SK-N-SH treated with all-trans-retinoic acid at 6 μM for 48 hours (cell line): ENCODE results near the gene OTUD5.

Experiments
- ATAC-seq: fragments of 200-7000 bp; cut with Tn5 transposase; 3 replicates; pipeline ENCODE4 v1.9.1; 2020; ENCODE audit warnings: mild to moderate bottlenecking, moderate library complexity
- ARNTL ChIP-seq: fragments of 450-650 bp; formaldehyde crosslinking; IDR thresholded peaks from 2 replicates; pipeline ENCODE4 v1.5.0; 2020; ENCODE audit warnings: low read depth, mild to moderate bottlenecking, moderate library complexity, borderline replicate concordance
- BACH2 ChIP-seq: fragments of 250-450 bp; sonication (Bioruptor Pico); IDR thresholded peaks from 2 replicates; pipeline ENCODE4 v1.9.0; 2021; ENCODE audit warnings: mild to moderate bottlenecking, borderline replicate concordance
- CSDC2 ChIP-seq: fragments of 250-450 bp; sonication (Bioruptor Pico); IDR thresholded peaks from 2 replicates; pipeline ENCODE4 v1.5.0; 2020; ENCODE audit warnings: mild to moderate bottlenecking, moderate library complexity
- GLIS3 ChIP-seq: fragments of 250-450 bp; sonication (Bioruptor Pico); IDR thresholded peaks from 2 replicates; pipeline ENCODE4 v1.5.0; 2020; ENCODE audit warnings: mild to moderate bottlenecking, moderate library complexity
- ISL1 ChIP-seq: fragments of 250-450 bp; sonication (Bioruptor Pico); IDR thresholded peaks from 2 replicates; pipeline ENCODE4 v2.1.2; 2022; ENCODE audit warnings: mild to moderate bottlenecking, moderate library complexity
- PPARA ChIP-seq: fragments of 250-450 bp; sonication (Bioruptor Pico); IDR thresholded peaks from 2 replicates; pipeline ENCODE4 v1.5.0; 2020; ENCODE audit warnings: mild to moderate bottlenecking, borderline replicate concordance
- RARB ChIP-seq: fragments of 250-450 bp; sonication (Bioruptor Pico); IDR thresholded peaks from 2 replicates; pipeline ENCODE4 v1.8.0; 2021; ENCODE audit warnings: mild to moderate bottlenecking, moderate library complexity
- SNAI2 ChIP-seq: fragments of 250-450 bp; sonication (Bioruptor Pico); IDR thresholded peaks from 2 replicates; pipeline ENCODE4 v1.5.0; 2020; ENCODE audit warnings: mild to moderate bottlenecking, moderate library complexity
- TCF4 ChIP-seq: fragments of 250-450 bp; sonication (Bioruptor Pico); IDR thresholded peaks from 2 replicates; pipeline ENCODE4 v1.8.0; 2021; ENCODE audit warnings: mild to moderate bottlenecking, moderate library complexity, borderline replicate concordance
- TOX ChIP-seq: fragments of 250-450 bp; sonication (Bioruptor Pico); IDR thresholded peaks from 2 replicates; pipeline ENCODE4 v1.8.0; 2021; ENCODE audit warnings: mild to moderate bottlenecking, moderate library complexity, borderline replicate concordance
- ZC3H10 ChIP-seq: fragments of 250-450 bp; sonication (Bioruptor Pico); IDR thresholded peaks from 2 replicates; pipeline ENCODE4 v1.5.1; 2021; ENCODE audit warnings: mild to moderate bottlenecking, moderate library complexity
- ZFP3 ChIP-seq: fragments of 250-450 bp; sonication (Bioruptor Pico); IDR thresholded peaks from 2 replicates; pipeline ENCODE4 v1.5.0; 2020; ENCODE audit warnings: mild to moderate bottlenecking, moderate library complexity
- ZFP30 ChIP-seq: fragments of 450-650 bp; formaldehyde crosslinking; IDR thresholded peaks from 2 replicates; pipeline ENCODE4 v1.5.0; 2022; ENCODE audit warnings: mild to moderate bottlenecking, moderate library complexity
- ZNF565 ChIP-seq: fragments of 450-650 bp; formaldehyde crosslinking; conservative IDR thresholded peaks from 2 replicates; pipeline ENCODE4 v1.5.0; 2020; ENCODE audit warnings: low read depth, mild to moderate bottlenecking, moderate library complexity
- ZNF8 ChIP-seq: fragments of 450-650 bp; formaldehyde crosslinking; IDR thresholded peaks from 2 replicates; pipeline ENCODE4 v1.5.0; 2020; ENCODE audit warnings: mild to moderate bottlenecking, moderate library complexity
- TF ChIP-seq, protein P1 (sequence below): fragments of 250-450 bp; sonication (Bioruptor Pico); IDR thresholded peaks from 2 replicates; pipeline ENCODE4 v1.5.1; 2021; ENCODE audit warnings: mild to moderate bottlenecking, moderate library complexity
- TF ChIP-seq, protein P2 (sequence below): fragments of 250-450 bp; sonication (Bioruptor Pico); IDR thresholded peaks from 2 replicates; pipeline ENCODE4 v1.8.0; 2020; ENCODE audit warnings: mild to moderate bottlenecking, moderate library complexity, borderline replicate concordance
- TF ChIP-seq, protein P3 (sequence below): fragments of 250-450 bp; sonication (Bioruptor Pico); IDR thresholded peaks from 2 replicates; pipeline ENCODE4 v1.5.1; 2020; ENCODE audit warnings: low read depth, mild to moderate bottlenecking, moderate library complexity
- TF ChIP-seq, protein P4 (sequence below): fragments of 250-450 bp; sonication (Bioruptor Pico); IDR thresholded peaks from 2 replicates; pipeline ENCODE4 v1.8.0; 2021; ENCODE audit warnings: low read depth, mild to moderate bottlenecking, moderate library complexity, borderline replicate concordance
- TF ChIP-seq, protein P5 (sequence below): fragments of 250-450 bp; sonication (Bioruptor Pico); IDR thresholded peaks from 2 replicates; pipeline ENCODE4 v1.5.0; 2020; ENCODE audit warnings: mild to moderate bottlenecking, moderate library complexity

Gene OTUD5

DNA sequence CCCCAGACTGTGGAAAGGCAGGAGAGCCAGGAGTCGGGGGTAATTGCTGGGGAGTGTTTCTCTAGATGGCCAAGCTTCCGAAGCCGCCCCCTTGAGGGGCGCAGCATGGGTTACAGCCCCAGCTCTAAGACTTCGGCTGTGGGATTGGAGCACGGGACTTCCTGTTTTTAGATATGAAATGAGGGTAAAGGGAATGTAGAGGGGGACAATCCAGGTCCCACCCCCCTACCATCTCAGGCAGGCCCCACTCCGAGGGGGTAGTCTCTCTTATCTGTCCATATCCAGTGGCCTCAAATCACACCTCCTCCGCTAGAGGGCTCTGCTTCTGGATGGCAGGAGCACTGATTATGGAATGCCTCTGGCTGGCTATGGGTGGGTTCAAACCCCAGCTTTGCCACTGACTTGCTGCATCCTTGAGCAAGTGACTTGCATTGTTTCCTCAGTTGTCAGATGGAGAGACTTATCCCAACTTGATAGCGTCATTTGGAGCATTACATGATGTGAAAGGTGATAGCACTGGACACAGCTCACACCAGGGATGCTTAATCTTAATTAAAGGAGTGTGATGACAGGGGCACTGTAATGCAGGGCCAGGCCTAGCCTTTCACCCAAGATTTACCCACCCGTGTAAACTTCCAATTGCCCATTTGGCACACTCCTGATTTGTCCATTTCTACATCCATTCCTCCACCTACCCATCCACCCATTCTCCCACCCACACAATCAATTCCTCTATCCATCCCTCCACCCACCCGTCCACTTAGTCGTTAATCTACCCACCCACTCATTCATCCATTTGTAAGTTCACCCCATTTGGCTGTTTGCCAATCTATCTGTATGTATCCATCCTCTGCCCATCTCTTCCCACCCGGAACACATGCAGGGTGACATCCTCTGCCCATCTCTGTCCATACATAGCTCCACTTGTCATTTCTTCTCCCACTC lies 15.1 kb upstream of the OTUD5 start:
- TF ChIP-seq, protein P1, sequence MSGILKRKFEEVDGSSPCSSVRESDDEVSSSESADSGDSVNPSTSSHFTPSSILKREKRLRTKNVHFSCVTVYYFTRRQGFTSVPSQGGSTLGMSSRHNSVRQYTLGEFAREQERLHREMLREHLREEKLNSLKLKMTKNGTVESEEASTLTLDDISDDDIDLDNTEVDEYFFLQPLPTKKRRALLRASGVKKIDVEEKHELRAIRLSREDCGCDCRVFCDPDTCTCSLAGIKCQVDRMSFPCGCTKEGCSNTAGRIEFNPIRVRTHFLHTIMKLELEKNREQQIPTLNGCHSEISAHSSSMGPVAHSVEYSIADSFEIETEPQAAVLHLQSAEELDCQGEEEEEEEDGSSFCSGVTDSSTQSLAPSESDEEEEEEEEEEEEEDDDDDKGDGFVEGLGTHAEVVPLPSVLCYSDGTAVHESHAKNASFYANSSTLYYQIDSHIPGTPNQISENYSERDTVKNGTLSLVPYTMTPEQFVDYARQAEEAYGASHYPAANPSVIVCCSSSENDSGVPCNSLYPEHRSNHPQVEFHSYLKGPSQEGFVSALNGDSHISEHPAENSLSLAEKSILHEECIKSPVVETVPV (CRISPR knock-in tag): no peak
- no peak for TF ChIP-seq ZNF565 (CRISPR knock-in tag)
- no peak for TF ChIP-seq RARB (CRISPR knock-in tag)
- no peak for TF ChIP-seq ARNTL (CRISPR knock-in tag)
- TF ChIP-seq, all 23 proteins: peak for 0
- peak; percentile 77 for ATAC-seq

DNA sequence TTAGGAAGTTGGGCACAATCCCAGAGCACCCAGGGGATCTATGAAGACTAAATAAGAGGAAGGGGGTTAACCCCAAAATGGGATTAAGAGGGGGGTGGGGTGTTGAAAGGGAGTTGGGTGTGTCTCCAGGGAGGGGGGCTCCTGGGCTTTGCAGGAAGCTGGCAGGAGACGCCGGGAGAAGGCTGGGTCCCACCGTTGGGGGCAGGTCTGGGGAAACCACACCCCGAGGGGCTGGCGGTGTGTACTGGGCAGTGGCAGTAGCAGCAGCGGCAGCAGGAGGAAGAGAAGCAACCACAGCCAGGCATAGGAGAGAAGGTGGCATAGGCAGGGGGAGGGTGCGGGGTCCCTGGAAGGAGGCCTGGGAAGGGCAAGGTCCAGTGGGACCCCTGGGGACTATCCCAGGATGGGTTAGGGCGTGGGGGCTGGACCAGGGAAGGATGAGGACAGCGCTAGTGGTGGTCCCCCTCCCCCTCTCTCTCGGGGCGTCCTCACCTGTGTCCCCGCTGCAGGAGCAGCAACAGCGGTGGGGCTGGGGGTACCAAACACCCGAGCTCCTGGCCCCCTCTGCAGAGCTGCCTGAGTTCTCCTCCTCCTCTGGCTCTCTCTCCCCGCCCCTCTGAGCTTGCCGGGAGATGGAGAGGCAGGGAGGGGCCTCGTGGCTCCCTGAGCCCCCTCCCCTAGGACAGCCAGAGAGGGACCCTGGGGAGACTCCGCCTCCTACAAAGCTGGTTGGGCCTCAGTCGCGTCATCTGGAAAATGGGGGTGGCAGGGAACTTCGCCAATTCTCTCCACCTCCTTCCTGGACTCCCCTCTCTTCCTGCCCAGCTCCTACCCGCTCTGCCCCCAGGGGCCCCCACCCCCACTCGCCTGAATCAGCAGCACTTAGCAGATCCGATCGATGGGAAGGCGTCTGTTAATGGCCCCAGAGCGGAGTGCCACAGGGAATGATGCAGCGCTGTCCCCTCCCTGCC lies 14.1 kb upstream of the OTUD5 start, which contains the start of gene KCND1:
KCND1 (minus strand) TSS at position 596 of the 971 bp plus-strand sequence. CDS start 1,573 bp downstream, outside the sequence.
- TF ChIP-seq BACH2 (CRISPR knock-in tag) (no peak), ZFP3 (CRISPR knock-in tag) (peak; percentile 26; the same call in 1 of the 2 replicates), ARNTL (CRISPR knock-in tag) (no peak), TOX (CRISPR knock-in tag) (no peak)
- TF ChIP-seq, protein P2, sequence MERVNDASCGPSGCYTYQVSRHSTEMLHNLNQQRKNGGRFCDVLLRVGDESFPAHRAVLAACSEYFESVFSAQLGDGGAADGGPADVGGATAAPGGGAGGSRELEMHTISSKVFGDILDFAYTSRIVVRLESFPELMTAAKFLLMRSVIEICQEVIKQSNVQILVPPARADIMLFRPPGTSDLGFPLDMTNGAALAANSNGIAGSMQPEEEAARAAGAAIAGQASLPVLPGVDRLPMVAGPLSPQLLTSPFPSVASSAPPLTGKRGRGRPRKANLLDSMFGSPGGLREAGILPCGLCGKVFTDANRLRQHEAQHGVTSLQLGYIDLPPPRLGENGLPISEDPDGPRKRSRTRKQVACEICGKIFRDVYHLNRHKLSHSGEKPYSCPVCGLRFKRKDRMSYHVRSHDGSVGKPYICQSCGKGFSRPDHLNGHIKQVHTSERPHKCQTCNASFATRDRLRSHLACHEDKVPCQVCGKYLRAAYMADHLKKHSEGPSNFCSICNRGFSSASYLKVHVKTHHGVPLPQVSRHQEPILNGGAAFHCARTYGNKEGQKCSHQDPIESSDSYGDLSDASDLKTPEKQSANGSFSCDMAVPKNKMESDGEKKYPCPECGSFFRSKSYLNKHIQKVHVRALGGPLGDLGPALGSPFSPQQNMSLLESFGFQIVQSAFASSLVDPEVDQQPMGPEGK (CRISPR knock-in tag): peak; percentile 67; the same call in 1 of the 2 replicates
- peak; percentile 51 for ATAC-seq

DNA sequence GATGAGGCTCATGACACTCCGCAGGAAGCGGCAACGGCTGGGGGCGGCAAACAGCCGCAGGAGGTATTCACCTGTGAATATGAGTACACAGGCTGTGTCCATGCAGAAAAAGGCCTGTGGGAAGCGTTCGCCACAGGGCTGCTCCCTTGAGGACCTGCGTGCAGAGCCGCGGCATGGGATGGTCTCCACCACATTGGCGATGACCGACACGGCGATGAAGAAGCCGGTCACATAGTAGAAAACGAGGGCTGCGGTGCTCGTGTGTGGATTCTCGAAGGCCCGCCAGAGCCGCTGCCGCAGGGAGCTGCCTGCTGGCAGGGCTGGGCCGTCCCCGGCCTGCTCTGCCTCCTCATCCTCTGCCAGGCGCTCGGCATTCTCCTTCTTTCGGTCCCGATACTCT lies 12.1 kb upstream of the OTUD5 start:
- ATAC-seq: no peak
- TF ChIP-seq, protein P1 (CRISPR knock-in tag): no peak
- TF ChIP-seq BACH2 (CRISPR knock-in tag) (no peak), TCF4 (CRISPR knock-in tag) (no peak), ISL1 (CRISPR knock-in tag) (no peak), TOX (CRISPR knock-in tag) (no peak), CSDC2 (CRISPR knock-in tag) (no peak), ZFP30 (CRISPR knock-in tag) (no peak), PPARA (CRISPR knock-in tag) (no peak), SNAI2 (no peak), GLIS3 (CRISPR knock-in tag) (no peak), ZNF565 (CRISPR knock-in tag) (no peak), ZC3H10 (no peak), ZNF8 (no peak), RARB (CRISPR knock-in tag) (no peak), ARNTL (CRISPR knock-in tag) (no peak)
- TF ChIP-seq, protein P3, sequence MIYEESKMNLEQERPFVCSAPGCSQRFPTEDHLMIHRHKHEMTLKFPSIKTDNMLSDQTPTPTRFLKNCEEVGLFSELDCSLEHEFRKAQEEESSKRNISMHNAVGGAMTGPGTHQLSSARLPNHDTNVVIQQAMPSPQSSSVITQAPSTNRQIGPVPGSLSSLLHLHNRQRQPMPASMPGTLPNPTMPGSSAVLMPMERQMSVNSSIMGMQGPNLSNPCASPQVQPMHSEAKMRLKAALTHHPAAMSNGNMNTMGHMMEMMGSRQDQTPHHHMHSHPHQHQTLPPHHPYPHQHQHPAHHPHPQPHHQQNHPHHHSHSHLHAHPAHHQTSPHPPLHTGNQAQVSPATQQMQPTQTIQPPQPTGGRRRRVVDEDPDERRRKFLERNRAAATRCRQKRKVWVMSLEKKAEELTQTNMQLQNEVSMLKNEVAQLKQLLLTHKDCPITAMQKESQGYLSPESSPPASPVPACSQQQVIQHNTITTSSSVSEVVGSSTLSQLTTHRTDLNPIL (CRISPR knock-in tag): no peak
- TF ChIP-seq, protein P4, sequence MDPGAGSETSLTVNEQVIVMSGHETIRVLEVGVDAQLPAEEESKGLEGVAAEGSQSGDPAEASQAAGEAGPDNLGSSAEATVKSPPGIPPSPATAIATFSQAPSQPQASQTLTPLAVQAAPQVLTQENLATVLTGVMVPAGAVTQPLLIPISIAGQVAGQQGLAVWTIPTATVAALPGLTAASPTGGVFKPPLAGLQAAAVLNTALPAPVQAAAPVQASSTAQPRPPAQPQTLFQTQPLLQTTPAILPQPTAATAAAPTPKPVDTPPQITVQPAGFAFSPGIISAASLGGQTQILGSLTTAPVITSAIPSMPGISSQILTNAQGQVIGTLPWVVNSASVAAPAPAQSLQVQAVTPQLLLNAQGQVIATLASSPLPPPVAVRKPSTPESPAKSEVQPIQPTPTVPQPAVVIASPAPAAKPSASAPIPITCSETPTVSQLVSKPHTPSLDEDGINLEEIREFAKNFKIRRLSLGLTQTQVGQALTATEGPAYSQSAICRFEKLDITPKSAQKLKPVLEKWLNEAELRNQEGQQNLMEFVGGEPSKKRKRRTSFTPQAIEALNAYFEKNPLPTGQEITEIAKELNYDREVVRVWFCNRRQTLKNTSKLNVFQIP (CRISPR knock-in tag): no peak
- TF ChIP-seq, protein P5, sequence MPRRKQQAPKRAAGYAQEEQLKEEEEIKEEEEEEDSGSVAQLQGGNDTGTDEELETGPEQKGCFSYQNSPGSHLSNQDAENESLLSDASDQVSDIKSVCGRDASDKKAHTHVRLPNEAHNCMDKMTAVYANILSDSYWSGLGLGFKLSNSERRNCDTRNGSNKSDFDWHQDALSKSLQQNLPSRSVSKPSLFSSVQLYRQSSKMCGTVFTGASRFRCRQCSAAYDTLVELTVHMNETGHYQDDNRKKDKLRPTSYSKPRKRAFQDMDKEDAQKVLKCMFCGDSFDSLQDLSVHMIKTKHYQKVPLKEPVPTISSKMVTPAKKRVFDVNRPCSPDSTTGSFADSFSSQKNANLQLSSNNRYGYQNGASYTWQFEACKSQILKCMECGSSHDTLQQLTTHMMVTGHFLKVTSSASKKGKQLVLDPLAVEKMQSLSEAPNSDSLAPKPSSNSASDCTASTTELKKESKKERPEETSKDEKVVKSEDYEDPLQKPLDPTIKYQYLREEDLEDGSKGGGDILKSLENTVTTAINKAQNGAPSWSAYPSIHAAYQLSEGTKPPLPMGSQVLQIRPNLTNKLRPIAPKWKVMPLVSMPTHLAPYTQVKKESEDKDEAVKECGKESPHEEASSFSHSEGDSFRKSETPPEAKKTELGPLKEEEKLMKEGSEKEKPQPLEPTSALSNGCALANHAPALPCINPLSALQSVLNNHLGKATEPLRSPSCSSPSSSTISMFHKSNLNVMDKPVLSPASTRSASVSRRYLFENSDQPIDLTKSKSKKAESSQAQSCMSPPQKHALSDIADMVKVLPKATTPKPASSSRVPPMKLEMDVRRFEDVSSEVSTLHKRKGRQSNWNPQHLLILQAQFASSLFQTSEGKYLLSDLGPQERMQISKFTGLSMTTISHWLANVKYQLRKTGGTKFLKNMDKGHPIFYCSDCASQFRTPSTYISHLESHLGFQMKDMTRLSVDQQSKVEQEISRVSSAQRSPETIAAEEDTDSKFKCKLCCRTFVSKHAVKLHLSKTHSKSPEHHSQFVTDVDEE: no peak
- TF ChIP-seq, protein P2 (CRISPR knock-in tag): no peak
